Coronary artery (tissue), 2 donors: ENCODE measurements around the gene S100A4.

Source experiments
- DNase-seq: peaks from one replicate; pipeline ENCODE4 v3.0.0-alpha.2; 2017; ENCODE audit warnings: low spot score
- H3K27ac ChIP-seq, 2 donors: fragments of 200-600 bp; sonication (generic); one replicate each; pipeline ENCODE4 v1.5.1; 2016 to 2019
- H3K4me3 ChIP-seq: fragments of 200-600 bp; sonication (generic); 2 replicates; pipeline ENCODE4 v1.5.1; 2016; ENCODE audit warnings: mild to moderate bottlenecking, moderate library complexity
- TF ChIP-seq, protein P1 (sequence below): fragments of 200-600 bp; sonication (generic); IDR thresholded peaks from one replicate; pipeline ENCODE4 v1.5.1; 2019; ENCODE audit warnings: antibody characterized with exemption

S100A4 gene

GRCh38 chr1:153573351-153573750 is 27.7 kb upstream of the S100A4 start:
- TF ChIP-seq, protein P1, sequence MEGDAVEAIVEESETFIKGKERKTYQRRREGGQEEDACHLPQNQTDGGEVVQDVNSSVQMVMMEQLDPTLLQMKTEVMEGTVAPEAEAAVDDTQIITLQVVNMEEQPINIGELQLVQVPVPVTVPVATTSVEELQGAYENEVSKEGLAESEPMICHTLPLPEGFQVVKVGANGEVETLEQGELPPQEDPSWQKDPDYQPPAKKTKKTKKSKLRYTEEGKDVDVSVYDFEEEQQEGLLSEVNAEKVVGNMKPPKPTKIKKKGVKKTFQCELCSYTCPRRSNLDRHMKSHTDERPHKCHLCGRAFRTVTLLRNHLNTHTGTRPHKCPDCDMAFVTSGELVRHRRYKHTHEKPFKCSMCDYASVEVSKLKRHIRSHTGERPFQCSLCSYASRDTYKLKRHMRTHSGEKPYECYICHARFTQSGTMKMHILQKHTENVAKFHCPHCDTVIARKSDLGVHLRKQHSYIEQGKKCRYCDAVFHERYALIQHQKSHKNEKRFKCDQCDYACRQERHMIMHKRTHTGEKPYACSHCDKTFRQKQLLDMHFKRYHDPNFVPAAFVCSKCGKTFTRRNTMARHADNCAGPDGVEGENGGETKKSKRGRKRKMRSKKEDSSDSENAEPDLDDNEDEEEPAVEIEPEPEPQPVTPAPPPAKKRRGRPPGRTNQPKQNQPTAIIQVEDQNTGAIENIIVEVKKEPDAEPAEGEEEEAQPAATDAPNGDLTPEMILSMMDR = no peak
- DNase-seq = no peak
- no peak overlapping the region for H3K4me3 ChIP-seq
- H3K27ac ChIP-seq = peak overlapping the region; percentile 64 to 82

DNA sequence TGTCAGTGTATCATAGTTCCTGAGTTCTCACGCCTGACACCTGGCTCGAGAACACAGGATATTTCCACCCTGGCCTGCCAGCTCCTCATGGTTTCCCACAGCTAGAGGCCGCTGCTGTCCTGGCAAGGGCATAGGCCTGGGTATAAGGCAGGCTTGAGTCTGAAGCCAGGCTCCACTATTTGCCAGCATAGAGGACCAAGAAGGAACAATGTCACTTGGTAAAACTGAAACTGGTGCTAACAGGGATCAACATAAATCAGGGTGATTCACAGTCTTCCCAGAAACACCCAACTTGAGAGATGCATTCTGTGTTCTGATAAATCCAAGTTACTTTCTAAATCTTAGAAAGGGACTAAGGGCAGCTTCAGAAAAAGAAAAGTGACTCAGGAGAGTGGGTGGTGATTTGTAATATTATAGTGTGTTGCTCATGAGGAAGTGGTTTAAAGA is 27.0 kb upstream of the S100A4 start:
- Histone ChIP-seq H3K4me3 (no peak overlapping the region), H3K27ac (peak overlapping the region; percentile 64 to 82)
- peak; percentile 88 for DNase-seq
- TF ChIP-seq, protein P1 = peak; percentile 77

- H3K27ac ChIP-seq = peak overlapping the region; percentile 64 to 82
- DNase-seq = no peak
Observed at GRCh38 chr1:153571706-153572105, 26.1 kb upstream of the S100A4 start.

GRCh38 chr1:153570874-153571273 is 25.3 kb upstream of the S100A4 start:
- TF ChIP-seq, protein P1 = no peak
- no peak overlapping the region for H3K4me3 ChIP-seq
- no peak for DNase-seq
- no peak overlapping the region for H3K27ac ChIP-seq

More at GRCh38 chr1:153571706-153572105, 26.1 kb upstream of the S100A4 start:
- TF ChIP-seq, protein P1 = no peak
- no peak overlapping the region for H3K4me3 ChIP-seq

- DNase-seq = no peak
- no peak overlapping the region for H3K4me3 ChIP-seq
- H3K27ac ChIP-seq = no peak overlapping the region
- TF ChIP-seq, protein P1 = no peak
Observed at GRCh38 chr1:153569465-153569864, 23.9 kb upstream of the S100A4 start.

DNA sequence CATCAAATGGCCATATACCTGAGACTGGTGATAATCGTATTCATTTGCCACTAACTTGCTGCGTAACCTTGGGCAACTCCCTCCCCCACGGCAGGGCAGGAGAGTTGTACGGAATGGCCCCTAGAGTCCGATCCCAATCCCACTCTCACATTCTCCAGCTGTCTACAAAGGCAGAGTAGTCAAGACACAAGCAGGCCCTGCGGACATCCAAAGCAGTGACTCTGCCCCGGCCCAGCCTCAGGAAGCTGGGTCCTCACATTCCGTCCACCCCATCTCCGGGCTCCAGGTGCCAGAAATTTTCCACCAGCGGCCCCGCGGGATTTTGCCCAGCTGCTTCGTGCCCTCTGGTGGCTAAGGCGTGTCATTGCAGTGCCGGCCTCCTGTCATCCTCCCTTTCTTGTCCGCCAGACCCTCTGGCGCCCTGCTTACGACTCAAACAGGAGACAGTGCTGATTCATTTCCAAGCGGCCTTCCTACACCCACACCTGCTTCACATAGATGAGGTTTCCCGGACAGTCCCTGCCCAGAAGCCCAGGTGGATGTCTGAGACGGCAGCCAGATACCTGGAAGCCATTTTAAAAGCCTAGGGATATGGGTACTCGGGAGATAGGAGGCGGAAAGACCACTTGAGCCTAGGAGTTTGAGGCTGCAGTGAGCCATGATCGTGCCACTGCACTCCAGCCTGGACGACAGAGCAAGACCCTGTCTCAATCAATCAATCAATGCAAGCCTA is 22.9 kb upstream of the S100A4 start:
- Histone ChIP-seq H3K27ac (peak overlapping the region; percentile 99 to 100), H3K4me3 (peak overlapping the region; percentile 59)
- TF ChIP-seq, protein P1 = peak; percentile 98
- peak; percentile 92 for DNase-seq
